Activated gamma-delta T cell treated with anti-CD3 and anti-CD28 coated beads, Interleukin-2, amount 50 U/mL, for 16 hours (primary cell): ENCODE data around the gene CFAP221.
"Not testable (repeated sequence)": the region's sequence is repeated elsewhere in the genome, so short reads cannot be mapped to it uniquely, and the experiment has no call there.

Experiments used
- DNase-seq: peaks from one replicate; pipeline ENCODE4 v3.0.0-alpha.2; 2020; ENCODE audit warnings: low read depth

The CFAP221 gene

GRCh38 chr2:119590873-119591272, 46.6 kb downstream of the CFAP221 start:
- no peak for DNase-seq

- no peak for DNase-seq
These were observed 47.3 kb downstream of the CFAP221 start for GRCh38 chr2:119591523-119591922.

- no peak for DNase-seq
These were observed 48.2 kb downstream of the CFAP221 start for GRCh38 chr2:119592436-119592835.

GRCh38 chr2:119596638-119597037, 52.4 kb downstream of the CFAP221 start:
- DNase-seq, result no peak

GRCh38 chr2:119598596-119599263, 54.5 kb downstream of the CFAP221 start:
- no peak for DNase-seq

- no peak for DNase-seq
These were observed 55.1 kb downstream of the CFAP221 start for GRCh38 chr2:119599384-119599783.

GRCh38 chr2:119605096-119605495, 60.8 kb downstream of the CFAP221 start:
- DNase-seq, result no peak

- no peak for DNase-seq
These were observed 62.4 kb downstream of the CFAP221 start for GRCh38 chr2:119606674-119607073.

GRCh38 chr2:119608553-119608952, 64.3 kb downstream of the CFAP221 start:
- no peak for DNase-seq

GRCh38 chr2:119609337-119609736, 65.1 kb downstream of the CFAP221 start:
- DNase-seq, result no peak

- DNase-seq, result not testable (repeated sequence)
These were observed 69.9 kb downstream of the CFAP221 start for GRCh38 chr2:119614140-119614539.

- DNase-seq, result no peak
These were observed 72.2 kb downstream of the CFAP221 start for GRCh38 chr2:119616421-119616820.

- DNase-seq, result no peak
These were observed 73.2 kb downstream of the CFAP221 start for GRCh38 chr2:119617455-119617854.

GRCh38 chr2:119618725-119619124, 74.5 kb downstream of the CFAP221 start:
- not testable (repeated sequence) for DNase-seq

- no peak for DNase-seq
These were observed 81.0 kb downstream of the CFAP221 start for GRCh38 chr2:119625226-119625625.

- no peak for DNase-seq
These were observed 85.1 kb downstream of the CFAP221 start for GRCh38 chr2:119629323-119629825.

GRCh38 chr2:119630121-119630520, 85.9 kb downstream of the CFAP221 start:
- no peak for DNase-seq

GRCh38 chr2:119637371-119637770, 93.1 kb downstream of the CFAP221 start:
- no peak for DNase-seq

- DNase-seq, result no peak
These were observed 94.0 kb downstream of the CFAP221 start for GRCh38 chr2:119638246-119638645.

- DNase-seq, result no peak
These were observed 94.7 kb downstream of the CFAP221 start for GRCh38 chr2:119638685-119639554.

GRCh38 chr2:119641562-119642258, 97.5 kb downstream of the CFAP221 start:
- peak; percentile 51 for DNase-seq

- DNase-seq, result no peak
These were observed 99.9 kb downstream of the CFAP221 start for GRCh38 chr2:119644186-119644585.
